EH (cell line): ENCODE measurements around the gene TMEM150B.
A peak's percentile ranks its signal among the peaks of the same experiment; 100 is the strongest.

Experiments used
- DNase-seq: peaks from one replicate; pipeline ENCODE4 v3.0.0-alpha.2; 2015; ENCODE audit warnings: low read depth

TMEM150B gene

GRCh38 chr19:55354698-55355212 lies 29.6 kb upstream of the TMEM150B start, which contains the start of gene COX6B2:
Gene COX6B2 (minus strand): TSS chr19:55354719. CDS start chr19:55354521, 198 bp downstream.
- DNase-seq = no peak

GRCh38 chr19:55353803-55354697 lies 28.9 kb upstream of the TMEM150B start:
- peak; percentile 66 for DNase-seq

GRCh38 chr19:55353356-55353802 lies 28.2 kb upstream of the TMEM150B start:
- no peak for DNase-seq

GRCh38 chr19:55352549-55353145 lies 27.5 kb upstream of the TMEM150B start:
- DNase-seq = no peak

GRCh38 chr19:55352040-55352439 lies 26.9 kb upstream of the TMEM150B start:
- DNase-seq = no peak

DNA sequence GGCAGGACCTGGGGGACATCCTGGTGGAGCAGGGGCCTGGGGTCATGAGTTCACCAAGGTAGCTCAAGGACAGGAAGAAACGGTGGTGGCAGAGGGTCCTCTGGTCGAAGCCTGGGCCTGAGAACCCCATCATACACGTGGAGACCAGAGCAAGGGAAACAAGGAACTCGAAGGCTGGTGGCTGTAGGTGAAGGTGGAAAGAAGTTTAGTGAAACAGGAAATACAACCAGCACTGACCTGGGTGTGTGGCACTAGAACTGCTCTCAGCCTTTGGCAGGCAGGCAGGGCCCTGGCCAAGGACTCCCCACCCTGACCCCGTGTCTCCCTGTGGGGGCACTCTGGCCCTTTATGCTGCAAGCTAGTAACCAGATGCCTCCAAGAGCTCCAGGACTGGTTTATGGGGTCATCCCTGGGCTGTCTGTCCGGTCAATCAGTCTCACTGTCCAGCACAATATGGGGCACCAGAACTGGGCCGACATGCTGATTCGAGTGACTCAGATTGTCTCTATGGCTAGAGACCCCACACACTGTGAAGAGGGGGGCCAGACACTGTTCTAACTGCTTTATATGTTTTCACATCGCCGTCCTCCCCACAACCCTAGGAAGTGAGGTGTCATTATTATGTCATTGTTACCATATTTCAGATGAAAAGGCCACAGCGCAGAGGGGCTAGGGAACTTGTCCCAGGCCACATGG lies 25.6 kb upstream of the TMEM150B start:
- no peak for DNase-seq

DNA sequence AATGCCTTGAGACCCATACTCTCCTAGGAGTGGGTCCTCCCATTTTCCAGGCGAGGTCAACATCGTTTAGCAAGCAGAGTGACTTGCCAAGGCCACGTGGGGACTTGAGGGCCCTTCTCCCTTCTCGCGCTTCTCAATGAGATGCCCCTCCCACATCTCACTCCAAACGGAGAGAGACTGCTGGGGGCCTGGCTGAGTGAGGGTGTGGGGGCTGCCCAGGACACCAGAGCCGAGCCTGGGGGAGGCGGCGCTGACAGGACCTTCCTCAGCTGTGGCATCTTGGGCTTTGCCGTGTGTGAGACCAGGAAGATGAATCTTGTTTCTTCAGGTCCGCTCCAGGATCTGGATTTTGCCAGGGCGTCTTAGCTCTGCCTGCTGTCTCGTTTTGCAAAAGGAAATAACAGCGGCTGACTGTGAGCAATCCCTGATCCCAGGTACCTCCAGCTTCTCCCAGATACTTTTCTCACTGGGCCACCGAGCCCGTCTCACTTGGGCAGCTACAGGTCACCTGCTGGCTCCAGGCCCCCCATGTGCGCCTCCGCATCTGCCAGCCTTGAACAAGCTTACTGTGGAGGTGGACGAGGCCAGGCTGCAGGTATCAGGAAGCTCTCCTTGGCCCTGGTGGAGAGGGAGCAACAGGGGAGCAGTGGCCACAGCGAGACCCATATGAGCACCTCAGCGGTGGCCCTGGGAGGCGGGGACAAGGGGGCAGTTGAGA lies 23.3 kb upstream of the TMEM150B start:
- DNase-seq = no peak

DNA sequence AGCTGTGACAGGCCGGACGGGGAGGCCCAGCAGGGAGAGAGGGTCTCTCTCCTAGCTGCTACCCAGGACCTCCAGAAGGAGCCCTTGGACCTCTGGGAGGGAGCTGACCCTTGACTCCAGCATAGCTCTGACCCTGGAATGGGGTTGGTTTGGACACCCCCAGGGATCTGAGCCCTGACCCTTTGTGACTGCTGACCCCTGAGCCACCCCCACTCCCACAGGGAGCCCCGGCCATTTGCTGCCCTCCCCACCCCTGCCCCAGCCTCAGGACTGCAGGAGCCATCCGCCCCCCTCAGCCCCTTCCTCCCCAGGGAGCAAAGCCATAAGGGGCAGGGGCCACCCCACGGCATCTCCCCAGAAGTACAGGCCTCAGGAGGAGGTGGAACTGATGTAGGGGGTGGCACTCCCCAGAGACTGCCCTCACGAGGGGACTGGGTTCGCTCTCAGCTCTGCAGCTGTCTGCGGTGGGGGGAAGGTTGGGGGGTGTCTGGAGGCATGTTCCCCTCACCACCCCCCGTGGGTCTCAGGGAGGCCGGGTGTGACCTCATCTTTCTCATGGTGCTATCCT lies 22.4 kb upstream of the TMEM150B start:
- no peak for DNase-seq

- DNase-seq = no peak
Measured at GRCh38 chr19:55346725-55347441, 21.7 kb upstream of the TMEM150B start.

GRCh38 chr19:55345818-55346724 lies 20.9 kb upstream of the TMEM150B start:
- no peak for DNase-seq

- DNase-seq = no peak
Measured at GRCh38 chr19:55345101-55345817, 20.1 kb upstream of the TMEM150B start.

DNA sequence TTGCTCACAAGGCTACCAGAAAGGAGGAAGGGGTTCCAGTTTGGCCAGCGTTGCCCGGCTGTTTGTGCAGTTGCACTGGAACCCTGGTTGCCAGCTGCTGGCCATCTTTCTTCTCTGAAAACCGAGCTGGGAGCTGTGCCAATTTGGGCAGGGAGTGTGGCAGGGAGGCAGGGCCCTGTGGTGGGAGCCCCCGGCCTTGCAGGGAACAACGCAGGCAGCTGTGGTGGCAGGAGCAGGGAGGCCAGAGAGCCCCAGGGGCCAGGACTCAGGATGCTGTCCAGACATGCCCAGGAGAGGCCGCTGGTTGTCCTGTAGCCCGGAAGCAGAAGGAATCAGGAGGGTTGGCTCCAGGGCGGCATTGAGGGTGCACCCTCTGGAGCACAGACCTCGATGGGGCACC lies 19.3 kb upstream of the TMEM150B start:
- DNase-seq = peak; percentile 29

DNA sequence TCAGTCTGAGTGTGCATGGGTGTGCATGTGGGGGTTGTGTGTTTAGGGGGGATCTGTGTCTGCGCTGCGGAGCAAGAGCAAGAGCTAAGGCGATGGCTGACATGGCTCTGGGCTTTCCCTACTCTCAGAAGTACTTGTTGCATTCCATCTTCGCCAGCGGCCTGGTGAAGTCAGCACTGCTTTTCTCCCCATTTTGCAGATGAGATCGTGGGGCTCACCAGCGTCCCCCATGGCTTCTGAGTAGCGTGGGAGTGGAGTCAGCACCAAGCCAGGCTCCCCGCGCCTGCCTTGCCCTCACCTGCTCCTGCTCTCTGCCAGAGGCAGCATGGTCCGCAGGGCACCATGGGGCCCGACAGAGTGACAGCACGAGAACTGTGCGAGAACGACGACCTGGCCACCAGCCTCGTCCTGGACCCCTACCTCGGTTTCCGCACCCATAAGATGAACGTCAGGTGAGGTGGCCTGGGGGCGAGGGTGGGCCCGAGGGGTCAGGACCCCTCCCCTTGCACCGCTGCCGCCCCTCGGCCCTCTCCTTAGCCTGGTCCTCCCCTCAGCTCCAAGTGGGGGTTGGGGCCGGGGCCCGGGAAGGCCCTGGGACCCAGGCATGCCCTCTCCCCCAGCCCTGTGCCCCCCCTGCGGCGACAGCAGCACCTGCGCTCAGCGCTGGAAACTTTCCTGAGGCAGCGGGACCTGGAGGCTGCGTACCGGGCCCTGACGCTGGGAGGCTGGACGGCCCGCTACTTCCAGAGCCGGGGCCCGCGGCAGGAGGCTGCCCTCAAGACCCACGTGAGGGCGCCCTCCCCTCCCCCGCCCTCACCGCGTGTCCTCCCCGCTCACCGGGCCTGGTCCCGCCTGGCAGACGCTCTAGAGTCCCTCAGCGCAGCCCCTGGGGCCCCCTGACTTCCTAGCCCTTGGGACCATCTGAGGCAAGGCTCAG lies 16.7 kb upstream of the TMEM150B start:
- DNase-seq = no peak

DNA sequence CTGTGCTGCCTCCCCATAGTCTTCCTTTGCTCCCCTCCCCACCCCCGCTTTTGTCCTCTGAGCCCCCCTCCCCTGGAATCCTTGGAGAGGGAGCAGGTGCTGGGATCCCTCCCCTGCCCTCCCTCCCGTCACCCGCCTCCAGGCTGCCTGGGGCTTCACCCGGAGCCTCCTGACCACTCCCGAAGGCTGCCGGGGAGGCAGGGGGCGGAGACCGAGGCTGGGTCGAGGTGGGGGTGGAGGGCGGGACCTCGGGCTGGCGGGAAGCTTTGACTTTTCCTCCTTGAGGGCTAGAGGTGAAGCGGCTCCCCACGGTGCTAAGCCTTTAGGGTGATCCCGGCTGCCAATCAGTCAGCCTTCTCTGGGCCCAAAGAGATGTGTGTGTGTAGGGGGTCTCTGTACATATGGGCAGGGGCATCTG lies 16.0 kb upstream of the TMEM150B start:
- DNase-seq = peak; percentile 75

DNA sequence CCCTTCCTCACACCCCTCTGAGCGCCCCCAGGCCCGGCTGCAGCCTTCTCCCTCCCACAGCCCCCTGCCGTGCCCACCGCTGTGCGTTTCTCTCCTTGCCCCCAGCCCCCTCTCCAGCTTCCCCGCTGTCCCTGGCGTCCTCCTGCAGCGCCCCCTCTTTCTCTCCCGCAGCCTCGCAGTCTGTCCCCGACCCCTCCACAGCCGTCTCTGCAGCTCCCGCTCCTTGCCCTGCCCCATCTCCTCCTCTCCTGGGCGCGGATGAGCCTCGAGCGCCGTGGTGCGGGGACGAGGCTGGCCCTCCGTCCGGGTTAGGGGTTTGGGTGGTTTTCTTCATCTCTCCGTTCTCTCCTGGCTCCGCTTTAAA lies 15.6 kb upstream of the TMEM150B start:
- DNase-seq = no peak

DNA sequence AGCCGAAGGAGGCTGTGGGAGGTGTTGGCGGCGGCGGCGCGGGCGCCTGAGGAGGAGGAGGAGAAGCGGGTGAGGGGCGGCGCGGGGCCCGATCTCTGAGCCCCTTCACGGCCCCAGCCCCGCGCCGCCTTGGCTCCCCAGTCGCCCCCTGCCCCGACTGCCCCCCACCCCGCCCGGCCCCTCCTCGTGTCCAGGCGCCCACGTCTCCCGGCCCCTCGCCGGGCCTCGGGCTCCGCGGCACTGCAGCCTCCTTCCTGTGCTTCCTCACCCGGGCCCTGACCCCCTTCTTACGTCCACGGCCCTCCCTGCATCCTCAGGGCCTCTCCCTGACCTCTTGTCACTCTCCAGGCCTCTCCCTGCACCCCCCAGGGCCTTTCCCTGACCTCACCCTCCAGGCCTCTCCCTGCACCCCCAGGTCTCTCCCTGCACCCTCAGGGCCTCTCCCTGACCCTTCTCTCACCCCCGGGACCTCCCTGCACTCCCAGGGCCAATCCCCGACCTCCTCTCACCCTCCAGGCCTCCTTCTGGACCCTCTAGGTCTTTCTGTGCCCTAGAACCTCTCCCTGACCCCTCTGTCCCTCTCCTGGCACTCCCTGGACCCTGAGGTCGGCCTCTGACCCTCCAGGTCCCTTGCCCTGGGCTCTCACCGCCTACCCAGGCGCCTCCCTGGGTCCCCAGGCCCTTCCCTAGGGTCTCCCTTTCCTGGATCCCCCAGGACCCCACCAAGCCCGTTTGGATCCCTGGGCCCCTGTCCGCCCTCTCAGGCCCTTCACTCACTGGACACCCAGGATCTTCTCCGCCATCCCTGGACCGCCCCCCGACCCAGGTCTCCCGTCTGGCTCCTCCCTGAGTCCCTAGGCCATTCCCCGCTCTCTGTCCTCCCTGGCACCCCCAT lies 15.0 kb upstream of the TMEM150B start:
- DNase-seq = no peak
